NK-92 treated with Interleukin-12 subunit alpha and Interleukin-12 subunit beta, amount 100 ng/mL, for 24 hours (cell line): ENCODE measurements around the gene PNLIPRP2.

Experiments
- DNase-seq: peaks from one replicate; lab custom pipeline; 2025; lab: John Stamatoyannopoulos, UW

The PNLIPRP2 gene

DNA sequence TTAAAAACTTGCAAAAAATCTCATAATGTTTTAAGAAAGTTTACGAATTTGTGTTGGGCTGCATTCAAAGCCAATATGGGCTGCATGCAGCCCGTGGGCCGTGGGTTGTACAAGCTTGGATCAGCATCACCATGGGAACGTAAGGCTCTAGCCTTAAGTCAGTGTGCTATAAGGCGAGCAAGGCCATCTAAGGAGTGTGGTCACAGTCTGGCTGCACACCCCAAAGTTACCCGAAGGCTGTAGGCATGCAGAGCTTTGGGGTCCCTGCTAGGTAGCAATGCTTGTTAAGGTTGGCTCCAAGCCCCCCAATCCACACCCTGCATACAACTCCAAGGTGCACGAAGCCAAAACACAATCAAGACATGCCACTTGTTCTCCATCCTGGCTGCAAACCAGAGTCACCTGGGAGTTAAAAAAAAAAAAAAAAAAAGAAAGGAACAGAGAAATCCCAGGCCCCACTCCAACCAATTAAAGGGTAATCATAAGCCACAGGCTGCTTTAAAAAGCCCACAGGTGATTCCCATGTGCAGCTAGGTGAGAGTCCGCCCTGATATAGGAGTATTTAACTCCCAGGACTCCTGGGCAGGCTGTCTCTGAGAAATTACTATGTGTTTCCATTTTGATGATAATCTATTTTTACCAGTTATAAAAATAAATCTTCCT lies 8.5 kb upstream of the PNLIPRP2 start:
- DNase-seq, result no peak

DNA sequence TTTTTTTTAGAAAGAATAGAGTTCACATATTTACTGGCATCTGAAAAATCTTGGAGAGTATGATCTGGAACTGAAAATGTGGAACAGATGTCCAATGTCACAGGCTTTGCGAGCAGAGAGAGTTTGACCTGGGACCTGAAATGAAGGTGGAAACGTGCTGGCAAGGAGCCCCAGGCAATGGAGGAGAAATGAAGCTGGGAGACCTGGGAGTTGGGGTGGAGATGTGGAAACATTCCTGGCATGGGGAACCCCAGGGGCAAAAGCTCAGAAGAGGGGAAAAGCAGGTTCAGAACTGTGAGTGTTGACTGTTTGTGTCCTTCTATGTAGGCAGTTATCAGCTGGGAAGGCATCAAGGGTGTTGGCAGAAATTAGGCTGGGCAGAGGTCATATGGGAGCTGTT lies 7.3 kb upstream of the PNLIPRP2 start:
- no peak for DNase-seq

DNA sequence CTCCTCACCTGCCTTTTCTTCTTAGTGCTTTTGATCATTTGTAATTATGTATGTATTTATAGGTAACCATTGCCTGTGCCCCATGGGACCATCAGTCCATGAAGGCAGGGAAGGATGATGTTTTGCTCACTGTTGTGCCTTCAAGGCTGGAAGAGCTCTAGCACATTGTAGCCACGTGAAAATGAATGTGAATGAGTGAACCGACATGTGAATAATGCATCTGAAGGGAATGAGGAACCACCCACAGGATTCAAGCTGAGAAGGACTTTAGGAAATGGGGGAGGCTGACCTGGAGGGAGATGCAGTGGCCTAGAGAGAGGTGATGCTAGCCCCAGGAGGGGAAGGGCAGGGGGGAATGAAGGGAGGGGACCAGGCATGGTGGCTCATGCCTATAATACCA lies 6.0 kb upstream of the PNLIPRP2 start:
- no peak for DNase-seq

DNA sequence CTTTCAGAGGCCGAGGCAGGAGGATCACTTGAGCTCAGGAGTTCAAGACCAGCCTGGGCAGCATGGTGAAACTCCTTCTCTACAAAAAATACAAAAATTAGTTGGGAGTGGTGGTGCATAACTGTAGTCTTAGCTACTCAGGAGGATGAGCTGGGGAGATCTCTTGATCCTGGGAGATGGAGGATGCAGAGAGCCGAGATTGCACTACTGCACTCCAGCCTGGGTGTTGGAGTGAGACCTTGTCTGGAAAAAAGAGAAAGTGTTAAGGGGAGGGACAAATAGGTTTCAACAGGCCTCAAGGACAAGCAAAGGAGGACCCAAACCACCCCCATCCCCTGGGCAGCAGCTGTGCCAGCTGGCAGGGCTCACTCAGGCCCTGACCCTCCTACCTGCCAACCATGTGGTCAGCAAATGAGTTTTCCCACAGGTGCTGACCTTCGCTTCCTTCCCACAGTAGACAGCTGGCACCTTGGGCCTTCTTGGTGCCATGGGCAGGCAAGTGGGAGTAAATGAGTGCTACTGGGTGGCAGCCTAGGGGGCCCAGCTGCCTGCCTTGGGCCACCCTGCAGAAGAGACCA lies 5.5 kb upstream of the PNLIPRP2 start:
- no peak for DNase-seq

- no peak for DNase-seq
Observed at GRCh38 chr10:116621476-116621875, 723 bp downstream of the PNLIPRP2 start.

- DNase-seq, result no peak
Observed at GRCh38 chr10:116621934-116622655, 1.3 kb downstream of the PNLIPRP2 start.

GRCh38 chr10:116625845-116626244 lies 5.1 kb downstream of the PNLIPRP2 start:
- no peak for DNase-seq

GRCh38 chr10:116626815-116627214 lies 6.1 kb downstream of the PNLIPRP2 start:
- no peak for DNase-seq

DNA sequence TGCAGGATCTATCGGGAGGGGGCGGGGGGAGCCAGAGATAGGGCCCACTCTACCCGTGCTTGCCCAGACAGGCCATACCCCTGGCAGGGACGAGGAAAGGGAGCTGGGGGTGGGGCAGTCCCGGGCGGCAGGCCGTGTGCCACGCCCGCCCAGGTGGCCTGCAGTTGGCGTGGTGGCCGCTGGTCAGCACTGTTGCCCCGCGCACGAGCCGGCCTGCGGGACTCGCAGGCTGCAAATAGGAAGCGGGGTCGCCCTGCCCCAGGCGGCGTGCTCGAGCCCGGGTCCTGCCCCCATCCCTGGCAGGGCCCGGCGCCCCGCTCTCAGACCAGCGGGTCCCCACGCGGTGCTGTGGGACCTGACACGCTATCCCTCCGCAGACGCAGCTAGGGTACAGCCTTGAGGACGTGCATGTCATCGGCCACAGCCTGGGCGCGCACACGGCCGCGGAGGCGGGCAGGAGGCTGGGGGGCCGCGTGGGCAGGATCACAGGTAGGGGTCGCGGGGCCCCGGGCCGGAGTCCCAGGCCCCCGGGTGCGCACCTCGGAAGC lies 6.7 kb downstream of the PNLIPRP2 start:
- DNase-seq, result no peak

DNA sequence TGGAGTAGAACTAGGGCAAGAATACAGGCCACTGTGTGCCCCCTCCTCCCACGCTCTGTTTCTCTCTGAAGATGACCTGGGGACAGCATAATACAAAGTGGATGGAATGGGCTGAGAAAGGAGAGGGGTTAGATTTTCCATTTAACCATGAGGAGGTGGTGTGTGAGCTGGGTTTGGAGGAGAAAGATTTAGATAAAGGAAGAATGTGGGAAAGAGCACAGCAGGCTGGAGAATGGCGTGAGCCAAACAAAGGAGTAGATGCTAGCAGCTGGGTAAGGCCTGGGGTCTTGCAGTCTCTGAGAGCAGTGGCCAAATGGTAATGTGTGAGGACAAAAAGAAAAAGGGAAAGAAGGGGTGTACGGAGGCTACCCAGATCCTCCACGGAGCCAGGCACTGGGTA lies 8.6 kb downstream of the PNLIPRP2 start:
- DNase-seq, result no peak

- no peak for DNase-seq
Observed at GRCh38 chr10:116630020-116630419, 9.3 kb downstream of the PNLIPRP2 start.

DNA sequence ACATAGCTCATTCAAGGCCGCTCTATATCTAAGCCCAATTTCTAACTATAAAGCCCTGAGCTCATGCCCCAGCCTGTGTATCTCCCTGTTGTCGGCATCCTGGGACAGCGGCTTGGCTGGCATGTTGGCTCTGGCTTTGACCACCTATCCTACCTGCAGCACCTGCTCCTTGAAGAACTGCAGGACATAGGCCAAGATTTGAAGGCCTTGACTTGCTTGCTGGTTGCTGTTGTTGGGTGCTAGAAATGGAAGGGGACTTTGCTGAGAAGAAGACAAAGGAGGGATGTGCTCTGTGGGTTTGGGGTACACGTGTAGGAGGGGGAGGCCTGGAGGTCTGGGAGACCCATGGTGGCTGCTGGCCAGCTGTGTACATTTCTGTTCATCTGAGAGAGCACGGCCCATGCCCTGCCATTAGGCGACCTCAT lies 11.1 kb downstream of the PNLIPRP2 start:
- DNase-seq, result no peak

DNA sequence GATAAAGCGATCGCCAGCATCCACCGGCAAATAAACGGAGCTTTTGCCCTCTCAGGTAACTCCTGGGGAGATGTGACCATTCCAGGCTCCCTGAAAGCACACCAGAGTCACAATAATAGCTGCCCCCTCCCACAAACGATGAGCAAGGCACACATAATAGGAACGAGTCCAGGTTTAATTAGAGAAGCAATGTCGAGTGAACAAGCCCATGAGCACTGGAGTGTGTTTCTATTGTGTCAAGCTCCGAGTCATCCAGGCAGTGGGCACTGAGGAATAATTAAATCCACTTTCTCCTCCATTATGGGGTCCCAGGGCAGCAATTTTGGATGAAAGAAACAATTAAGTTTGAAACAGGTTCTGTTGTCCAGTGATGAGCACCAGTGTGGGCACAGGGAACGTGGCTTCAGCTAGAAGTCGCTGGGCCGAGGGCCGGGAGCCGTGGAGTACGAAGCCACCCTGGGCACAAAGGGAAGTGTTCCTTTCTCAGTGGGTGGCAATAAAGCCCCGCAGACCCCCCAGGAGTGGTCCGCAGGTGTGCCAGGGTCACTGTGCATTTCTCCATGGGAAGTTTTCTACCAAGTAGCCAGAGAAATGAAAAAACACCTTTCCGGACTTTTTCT lies 12.0 kb downstream of the PNLIPRP2 start:
- DNase-seq, result no peak

DNA sequence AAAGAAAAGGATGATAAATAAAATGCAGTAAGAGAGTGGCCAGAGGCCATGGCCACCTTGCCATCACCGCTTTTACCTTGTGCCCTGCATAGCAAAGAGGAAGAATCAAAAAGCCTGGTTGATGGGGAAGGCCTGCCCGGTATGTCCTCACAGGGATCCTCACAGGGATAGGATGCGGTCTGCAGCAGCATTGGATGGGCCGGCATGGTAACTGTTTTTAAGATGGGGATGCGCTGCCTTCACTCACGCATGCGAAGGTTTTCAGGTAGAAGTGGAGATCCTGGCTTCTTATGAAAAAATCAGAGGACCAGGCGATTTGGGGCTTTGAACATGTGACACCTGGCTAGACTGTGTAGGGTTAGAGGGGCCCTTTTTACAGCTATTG lies 12.5 kb downstream of the PNLIPRP2 start:
- DNase-seq, result no peak

- no peak for DNase-seq
Observed at GRCh38 chr10:116634126-116634975, 13.6 kb downstream of the PNLIPRP2 start.

GRCh38 chr10:116636385-116636784 lies 15.6 kb downstream of the PNLIPRP2 start:
- DNase-seq, result no peak

GRCh38 chr10:116636976-116637375 lies 16.2 kb downstream of the PNLIPRP2 start:
- DNase-seq, result no peak

GRCh38 chr10:116637830-116638229 lies 17.1 kb downstream of the PNLIPRP2 start:
- no peak for DNase-seq

GRCh38 chr10:116646502-116646901 lies 25.7 kb downstream of the PNLIPRP2 start:
- no peak for DNase-seq

- no peak for DNase-seq
Observed at GRCh38 chr10:116648903-116649302, 28.1 kb downstream of the PNLIPRP2 start.

DNA sequence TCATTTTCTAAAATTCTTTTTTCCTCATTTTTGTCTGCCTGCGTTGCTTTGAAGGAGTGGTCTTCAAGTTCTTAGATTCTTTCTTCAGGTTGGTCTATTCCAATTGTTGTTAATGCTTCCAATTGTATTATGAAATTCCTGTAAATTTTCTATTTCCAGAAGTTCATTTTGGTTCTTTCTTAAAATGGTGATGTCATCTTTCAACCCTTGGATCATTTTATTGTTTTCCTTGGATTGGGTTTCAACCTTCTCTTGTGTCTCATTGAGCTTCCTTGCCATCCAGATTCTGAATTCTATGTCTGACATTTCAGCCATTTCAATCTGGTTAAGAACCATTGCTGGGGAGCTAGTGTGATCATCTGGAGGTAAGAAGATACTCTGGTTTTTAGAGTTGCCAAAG lies 33.1 kb downstream of the PNLIPRP2 start:
- no peak for DNase-seq

- no peak for DNase-seq
Observed at GRCh38 chr10:116654816-116655215, 34.1 kb downstream of the PNLIPRP2 start.
